Epithelial cell of proximal tubule (primary cell): Measurements from ENCODE around the gene SIRPB2. TPM values are rescaled to one million over a fixed set of nuclear protein-coding genes. Genes with fewer than 3 reads are reported as not detected.
"Not testable (repeated sequence)": the region's sequence is repeated elsewhere in the genome, so short reads cannot be mapped to it uniquely, and the experiment has no call there.

Source experiments
- DNase-seq: peaks from one replicate; pipeline ENCODE4 v3.0.0-alpha.2; 2011; ENCODE audit warnings: low read depth
- H3K4me3 ChIP-seq: 2 replicates; pipeline ENCODE4 v1.5.1; 2011; ENCODE audit warnings: low read depth, mild to moderate bottlenecking, low read length
- CTCF ChIP-seq: conservative IDR thresholded peaks from 2 replicates; pipeline ENCODE4 v1.5.1; 2012; ENCODE audit warnings: low read depth, mild to moderate bottlenecking, low read length
- total RNA-seq: library from RNA; depleted of rRNA; stranded (reverse); fragments of >200 nt; gene quantifications from 2 replicates; pipeline ENCODE4 v1.2.3, GENCODE V29; 2015

The SIRPB2 gene
- total RNA-seq, 1 donor from 2014 or later, result 0.29 TPM

- no peak overlapping the region for H3K4me3 ChIP-seq
- TF ChIP-seq CTCF, result peak; percentile 100
- DNase-seq, result peak; percentile 85
Measured at GRCh38 chr20:1503564-1504227, 12.5 kb upstream of the SIRPB2 start.

- no peak overlapping the region for H3K4me3 ChIP-seq
- no peak for DNase-seq
Measured at GRCh38 chr20:1500496-1500895, 9.3 kb upstream of the SIRPB2 start.

GRCh38 chr20:1499528-1500420, 8.6 kb upstream of the SIRPB2 start:
- H3K4me3 ChIP-seq, result no peak overlapping the region
- no peak for TF ChIP-seq CTCF
- DNase-seq, result no peak

More at GRCh38 chr20:1500496-1500895, 9.3 kb upstream of the SIRPB2 start:
- no peak for TF ChIP-seq CTCF

- not testable (repeated sequence) for H3K4me3 ChIP-seq, DNase-seq
Measured at GRCh38 chr20:1497371-1497770, 6.2 kb upstream of the SIRPB2 start.

- no peak overlapping the region for H3K4me3 ChIP-seq
- DNase-seq, result no peak
- no peak for TF ChIP-seq CTCF
Measured at GRCh38 chr20:1496930-1497329, 5.7 kb upstream of the SIRPB2 start.

- no peak for TF ChIP-seq CTCF
- no peak for DNase-seq
- H3K4me3 ChIP-seq, result no peak overlapping the region
Measured at GRCh38 chr20:1494436-1494835, 3.2 kb upstream of the SIRPB2 start.

GRCh38 chr20:1493536-1493935, 2.3 kb upstream of the SIRPB2 start:
- no peak for TF ChIP-seq CTCF
- no peak for DNase-seq
- H3K4me3 ChIP-seq, result no peak overlapping the region
